GM20000 (cell line): ENCODE measurements around the gene CLK3.
"Not testable (repeated sequence)": the region's sequence is repeated elsewhere in the genome, so short reads cannot be mapped to it uniquely, and the experiment has no call there.

Source experiments
- DNase-seq: peaks from one replicate; pipeline ENCODE4 v3.0.0; 2012; ENCODE audit warnings: low spot score
- CTCF ChIP-seq: IDR thresholded peaks from 2 replicates; pipeline ENCODE4 v1.5.1; 2012; ENCODE audit warnings: mild to moderate bottlenecking, control low read depth; ENCODE audit errors: extremely low read depth, missing control alignments

The CLK3 gene

GRCh38 chr15:74648051-74648842 lies 32.6 kb downstream of the CLK3 start:
- no peak for TF ChIP-seq CTCF
- DNase-seq: no peak

GRCh38 chr15:74651242-74651741 lies 35.7 kb downstream of the CLK3 start:
- no peak for TF ChIP-seq CTCF
- DNase-seq: no peak

GRCh38 chr15:74653426-74654102 lies 37.9 kb downstream of the CLK3 start:
- no peak for TF ChIP-seq CTCF
- no peak for DNase-seq

- DNase-seq: no peak
- no peak for TF ChIP-seq CTCF
Measured at GRCh38 chr15:74655424-74655823, 39.8 kb downstream of the CLK3 start.

GRCh38 chr15:74656935-74657535 lies 41.4 kb downstream of the CLK3 start:
- TF ChIP-seq CTCF: no peak
- DNase-seq: no peak

- no peak for TF ChIP-seq CTCF
- DNase-seq: no peak
Measured at GRCh38 chr15:74657846-74658245, 42.2 kb downstream of the CLK3 start.

GRCh38 chr15:74661280-74661679 lies 45.6 kb downstream of the CLK3 start:
- not testable (repeated sequence) for DNase-seq
